Astrocyte (in vitro differentiated cells and primary cell): ENCODE results near the gene CHRNE.

Experiments
- EZH2 ChIP-seq: IDR thresholded peaks from 2 replicates; pipeline ENCODE4 v1.6.1; 2012; ENCODE audit warnings: mild to moderate bottlenecking, low read length, inconsistent platforms; ENCODE audit not compliant: insufficient read depth
- TF ChIP-seq, protein P1 (sequence below): IDR thresholded peaks from 2 replicates; pipeline ENCODE4 v1.5.1; 2011; ENCODE audit warnings: low read depth, mild to moderate bottlenecking, inconsistent platforms, low read length, moderate library complexity; ENCODE audit not compliant: insufficient read depth

DNA sequence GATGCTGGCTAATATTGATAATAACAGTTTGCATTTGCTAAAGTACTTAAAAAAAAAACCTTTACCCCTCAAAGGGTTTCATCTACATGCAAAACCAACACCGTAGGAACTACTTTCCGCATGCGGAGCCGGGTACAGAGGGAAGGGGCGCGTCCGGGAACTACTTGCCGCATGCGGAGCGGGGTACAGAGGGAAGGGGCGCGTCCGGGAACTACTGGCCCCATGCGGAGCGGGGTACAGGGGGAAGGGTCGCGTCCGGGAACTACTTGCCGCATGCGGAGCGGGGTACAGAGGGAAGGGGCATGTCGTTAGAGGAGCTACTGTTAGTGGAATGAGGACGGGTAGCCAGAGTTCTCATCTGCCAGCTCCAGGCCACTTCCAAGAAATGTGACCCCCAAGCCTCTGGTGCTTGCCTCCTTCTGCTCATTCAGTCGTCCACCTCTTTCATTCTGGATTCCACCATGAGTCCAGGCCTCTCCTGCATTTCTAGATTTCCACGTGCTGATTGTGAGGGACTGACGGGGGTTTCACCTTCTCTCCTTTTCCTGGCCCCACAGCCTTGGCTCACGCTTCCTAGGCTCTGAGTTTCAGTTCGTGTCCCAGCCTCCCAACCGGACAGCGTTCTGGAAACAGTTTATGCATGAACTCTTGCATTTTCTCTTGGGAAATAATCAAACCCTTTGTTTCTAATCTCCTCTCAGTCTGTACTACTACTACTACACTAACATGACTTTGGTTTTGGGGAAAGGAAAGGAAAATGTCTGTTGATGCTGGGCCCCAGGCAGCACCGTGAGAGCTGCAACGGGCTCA, 42.9 kb downstream of the CHRNE start:
- TF ChIP-seq, protein P1, sequence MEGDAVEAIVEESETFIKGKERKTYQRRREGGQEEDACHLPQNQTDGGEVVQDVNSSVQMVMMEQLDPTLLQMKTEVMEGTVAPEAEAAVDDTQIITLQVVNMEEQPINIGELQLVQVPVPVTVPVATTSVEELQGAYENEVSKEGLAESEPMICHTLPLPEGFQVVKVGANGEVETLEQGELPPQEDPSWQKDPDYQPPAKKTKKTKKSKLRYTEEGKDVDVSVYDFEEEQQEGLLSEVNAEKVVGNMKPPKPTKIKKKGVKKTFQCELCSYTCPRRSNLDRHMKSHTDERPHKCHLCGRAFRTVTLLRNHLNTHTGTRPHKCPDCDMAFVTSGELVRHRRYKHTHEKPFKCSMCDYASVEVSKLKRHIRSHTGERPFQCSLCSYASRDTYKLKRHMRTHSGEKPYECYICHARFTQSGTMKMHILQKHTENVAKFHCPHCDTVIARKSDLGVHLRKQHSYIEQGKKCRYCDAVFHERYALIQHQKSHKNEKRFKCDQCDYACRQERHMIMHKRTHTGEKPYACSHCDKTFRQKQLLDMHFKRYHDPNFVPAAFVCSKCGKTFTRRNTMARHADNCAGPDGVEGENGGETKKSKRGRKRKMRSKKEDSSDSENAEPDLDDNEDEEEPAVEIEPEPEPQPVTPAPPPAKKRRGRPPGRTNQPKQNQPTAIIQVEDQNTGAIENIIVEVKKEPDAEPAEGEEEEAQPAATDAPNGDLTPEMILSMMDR, result no peak
- no peak for TF ChIP-seq EZH2
